ENCODE results near the gene STS. TPM values are rescaled to one million over a fixed set of nuclear protein-coding genes. Genes with fewer than 3 reads are reported as not detected.

Gene STS
- total RNA-seq, 1 donor from 2014 or later, result 0.26 TPM

GRCh38 chrX:7131621-7132020, 15.9 kb upstream of the STS start:
- no peak for DNase-seq (ENCODE audit: low read depth)
- H3K27me3 ChIP-seq (ENCODE audit: control insufficient read depth, insufficient read depth, low read length), result no peaks in the 10 kb centered on the region
- H3K4me3 ChIP-seq (ENCODE audit: low read depth, low read length), result no peak overlapping the region
- no peak for TF ChIP-seq CTCF (IDR thresholded peaks at IDR 0.05; ENCODE audit: insufficient read depth, low read length, severe bottlenecking)
- peak; percentile 62 for FAIRE-seq
- H3K36me3 ChIP-seq (ENCODE audit: control insufficient read depth, insufficient read depth, low read length), result no peaks in the 10 kb centered on the region

- Histone ChIP-seq H3K27me3 (ENCODE audit: control insufficient read depth, insufficient read depth, low read length) (no peaks in the 10 kb centered on the region), H3K36me3 (ENCODE audit: control insufficient read depth, insufficient read depth, low read length) (no peaks in the 10 kb centered on the region), H3K4me3 (ENCODE audit: low read depth, low read length) (no peak overlapping the region)
- TF ChIP-seq CTCF (IDR thresholded peaks at IDR 0.05; ENCODE audit: insufficient read depth, low read length, severe bottlenecking), result peak; percentile 58
- peak; percentile 91 for DNase-seq (ENCODE audit: low read depth)
- FAIRE-seq, result peak; percentile 97
These were observed 15.0 kb upstream of the STS start for GRCh38 chrX:7132335-7133049.

GRCh38 chrX:7133050-7133440, 14.5 kb upstream of the STS start:
- Histone ChIP-seq H3K27me3 (ENCODE audit: control insufficient read depth, insufficient read depth, low read length) (no peaks in the 10 kb centered on the region), H3K36me3 (ENCODE audit: control insufficient read depth, insufficient read depth, low read length) (no peaks in the 10 kb centered on the region), H3K4me3 (ENCODE audit: low read depth, low read length) (no peak overlapping the region)
- FAIRE-seq (no peak), DNase-seq (ENCODE audit: low read depth) (no peak)
- no peak for TF ChIP-seq CTCF (IDR thresholded peaks at IDR 0.05; ENCODE audit: insufficient read depth, low read length, severe bottlenecking)

GRCh38 chrX:7134981-7135380, 12.5 kb upstream of the STS start:
- Histone ChIP-seq H3K36me3 (ENCODE audit: control insufficient read depth, insufficient read depth, low read length) (no peaks in the 10 kb centered on the region), H3K4me3 (ENCODE audit: low read depth, low read length) (no peak overlapping the region), H3K27me3 (ENCODE audit: control insufficient read depth, insufficient read depth, low read length) (no peaks in the 10 kb centered on the region)
- no peak for FAIRE-seq
- TF ChIP-seq CTCF (IDR thresholded peaks at IDR 0.05; ENCODE audit: insufficient read depth, low read length, severe bottlenecking), result no peak
- DNase-seq (ENCODE audit: low read depth), result no peak

GRCh38 chrX:7139202-7140081, 8.1 kb upstream of the STS start:
- DNase-seq (ENCODE audit: low read depth), result peak; percentile 38
- FAIRE-seq, result no peak
- H3K27me3 ChIP-seq (ENCODE audit: control insufficient read depth, insufficient read depth, low read length), result no peaks in the 10 kb centered on the region
- TF ChIP-seq CTCF (IDR thresholded peaks at IDR 0.05; ENCODE audit: insufficient read depth, low read length, severe bottlenecking), result no peak
- no peaks in the 10 kb centered on the region for H3K36me3 ChIP-seq (ENCODE audit: control insufficient read depth, insufficient read depth, low read length)
- H3K4me3 ChIP-seq (ENCODE audit: low read depth, low read length), result no peak overlapping the region

Data from bronchial epithelial cell (primary cell).